ENCODE measurements around the gene MAN1A1.

MAN1A1 gene

DNA sequence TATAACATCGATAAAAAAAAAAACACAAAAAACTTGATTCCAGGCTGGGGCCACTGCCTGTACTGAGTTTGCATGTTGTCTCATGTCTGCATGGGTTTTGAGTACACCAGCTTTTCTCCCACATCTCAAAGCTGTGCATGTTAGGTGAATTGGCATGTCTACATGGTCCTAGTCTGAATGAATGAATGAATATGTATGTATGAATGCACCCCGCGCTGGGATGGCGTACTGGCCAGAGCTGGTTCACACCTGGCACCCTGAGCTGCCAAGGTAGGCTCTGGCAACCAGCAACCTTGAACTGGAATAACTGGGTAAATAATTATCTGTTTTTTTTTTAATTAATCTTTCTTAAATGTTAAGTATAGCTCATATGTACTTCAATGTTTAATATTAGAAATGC is 131.0 kb downstream of the MAN1A1 start:
- Mint-ChIP-seq H3K27ac (no peak overlapping the region), H3K27me3 (ENCODE audit: low read depth, poor library complexity) (no peaks in the 10 kb centered on the region), H3K36me3 (ENCODE audit: low read depth) (peaks cover 4% of the 10 kb centered on the region), H3K4me3 (no peak overlapping the region), H3K9me3 (no peaks in the 10 kb centered on the region), H3K4me1 (no peaks in the 10 kb centered on the region)
- TF ChIP-seq, protein P1, sequence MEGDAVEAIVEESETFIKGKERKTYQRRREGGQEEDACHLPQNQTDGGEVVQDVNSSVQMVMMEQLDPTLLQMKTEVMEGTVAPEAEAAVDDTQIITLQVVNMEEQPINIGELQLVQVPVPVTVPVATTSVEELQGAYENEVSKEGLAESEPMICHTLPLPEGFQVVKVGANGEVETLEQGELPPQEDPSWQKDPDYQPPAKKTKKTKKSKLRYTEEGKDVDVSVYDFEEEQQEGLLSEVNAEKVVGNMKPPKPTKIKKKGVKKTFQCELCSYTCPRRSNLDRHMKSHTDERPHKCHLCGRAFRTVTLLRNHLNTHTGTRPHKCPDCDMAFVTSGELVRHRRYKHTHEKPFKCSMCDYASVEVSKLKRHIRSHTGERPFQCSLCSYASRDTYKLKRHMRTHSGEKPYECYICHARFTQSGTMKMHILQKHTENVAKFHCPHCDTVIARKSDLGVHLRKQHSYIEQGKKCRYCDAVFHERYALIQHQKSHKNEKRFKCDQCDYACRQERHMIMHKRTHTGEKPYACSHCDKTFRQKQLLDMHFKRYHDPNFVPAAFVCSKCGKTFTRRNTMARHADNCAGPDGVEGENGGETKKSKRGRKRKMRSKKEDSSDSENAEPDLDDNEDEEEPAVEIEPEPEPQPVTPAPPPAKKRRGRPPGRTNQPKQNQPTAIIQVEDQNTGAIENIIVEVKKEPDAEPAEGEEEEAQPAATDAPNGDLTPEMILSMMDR (IDR thresholded peaks at IDR 0.05), result no peak
- DNase-seq, result no peak

DNA sequence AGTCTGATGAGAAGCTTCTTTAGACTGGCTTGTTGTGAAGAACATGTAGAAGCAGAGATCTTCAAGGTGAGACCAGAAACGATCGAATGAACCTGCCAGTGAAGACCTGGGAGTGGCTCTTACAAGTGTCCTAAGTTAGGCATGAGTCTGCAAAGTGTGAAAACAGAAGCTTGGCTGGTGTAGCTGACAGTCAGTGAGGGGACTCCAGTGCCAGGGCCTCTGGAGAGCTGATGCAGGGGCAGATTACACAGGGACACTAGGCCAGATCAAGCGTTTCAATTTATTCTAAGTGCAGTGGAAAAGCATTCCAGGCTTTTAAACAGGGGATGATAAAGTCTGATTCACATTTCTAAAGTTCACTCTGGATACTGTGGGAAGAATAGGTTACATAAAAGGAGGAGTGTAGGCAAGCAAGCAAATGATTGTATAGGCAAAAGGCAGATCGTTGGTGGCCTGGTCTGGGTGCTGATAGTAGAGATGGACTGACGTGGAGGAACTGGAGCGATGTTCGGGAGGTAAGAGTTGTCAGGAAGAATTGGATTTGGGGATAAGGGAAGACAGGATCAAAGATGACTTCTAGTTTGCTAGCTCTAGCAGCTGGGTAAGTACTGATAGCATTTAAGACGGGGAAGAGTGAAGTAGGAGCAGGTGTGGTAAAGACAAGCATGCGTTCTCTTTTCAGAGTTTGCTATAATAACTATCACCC is 133.5 kb downstream of the MAN1A1 start:
- no peaks in the 10 kb centered on the region for H3K9me3 Mint-ChIP-seq
- no peak for DNase-seq
- TF ChIP-seq, protein P1 (IDR thresholded peaks at IDR 0.05), result no peak
- no peaks in the 10 kb centered on the region for H3K27me3 Mint-ChIP-seq (ENCODE audit: low read depth, poor library complexity)
- H3K4me1 Mint-ChIP-seq, result no peaks in the 10 kb centered on the region
- H3K4me3 Mint-ChIP-seq, result no peak overlapping the region
- peaks cover 4% of the 10 kb centered on the region for H3K36me3 Mint-ChIP-seq (ENCODE audit: low read depth)
- H3K27ac Mint-ChIP-seq, result no peak overlapping the region

DNA sequence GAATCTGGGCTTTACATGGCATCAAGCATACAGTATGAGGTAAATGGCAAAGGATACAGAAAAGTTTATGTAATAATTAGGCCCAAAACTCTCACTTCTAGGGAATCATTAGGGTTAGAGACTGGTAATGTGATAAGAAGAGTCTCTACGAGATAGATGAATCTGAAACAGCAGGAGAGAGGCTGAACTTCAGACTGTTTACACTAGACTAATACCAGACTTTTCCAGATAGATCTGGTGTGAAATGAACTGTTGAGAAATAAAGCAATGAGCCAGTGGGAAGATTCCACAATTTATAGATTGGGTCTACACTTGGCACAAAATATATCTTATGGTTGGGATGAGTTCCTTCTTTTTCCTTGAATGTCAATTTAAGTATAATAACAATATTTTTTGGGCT is 134.3 kb downstream of the MAN1A1 start:
- TF ChIP-seq, protein P1 (IDR thresholded peaks at IDR 0.05), result no peak
- no peak overlapping the region for H3K27ac Mint-ChIP-seq
- peaks cover 4% of the 10 kb centered on the region for H3K36me3 Mint-ChIP-seq (ENCODE audit: low read depth)
- H3K27me3 Mint-ChIP-seq (ENCODE audit: low read depth, poor library complexity), result no peaks in the 10 kb centered on the region
- no peaks in the 10 kb centered on the region for H3K4me1 Mint-ChIP-seq
- H3K4me3 Mint-ChIP-seq, result no peak overlapping the region
- no peaks in the 10 kb centered on the region for H3K9me3 Mint-ChIP-seq
- DNase-seq, result no peak

DNA sequence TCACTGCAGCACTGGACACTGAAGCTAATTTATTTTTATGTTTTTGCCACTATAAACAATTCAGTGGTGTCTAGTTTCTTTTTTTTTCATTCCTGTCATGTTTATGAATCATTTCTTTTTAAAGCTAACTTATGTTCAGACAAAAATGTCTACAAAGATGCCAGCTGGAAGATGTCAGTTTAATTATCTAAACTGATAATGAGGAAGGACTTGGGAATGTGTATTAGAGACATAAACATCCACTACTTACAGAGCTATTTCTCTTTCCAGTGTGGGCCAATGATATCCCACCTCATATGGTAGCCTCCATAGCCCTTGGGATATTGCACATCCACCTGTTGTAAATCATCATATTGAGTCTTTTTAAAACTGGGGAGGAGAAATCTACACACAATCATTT is 139.0 kb downstream of the MAN1A1 start:
- no peaks in the 10 kb centered on the region for H3K9me3 Mint-ChIP-seq
- no peaks in the 10 kb centered on the region for H3K36me3 Mint-ChIP-seq (ENCODE audit: low read depth)
- peaks cover 6% of the 10 kb centered on the region for H3K4me1 Mint-ChIP-seq
- DNase-seq, result no peak
- no peak overlapping the region for H3K27ac Mint-ChIP-seq
- H3K4me3 Mint-ChIP-seq, result no peak overlapping the region
- TF ChIP-seq, protein P1 (IDR thresholded peaks at IDR 0.05), result no peak
- no peaks in the 10 kb centered on the region for H3K27me3 Mint-ChIP-seq (ENCODE audit: low read depth, poor library complexity)

DNA sequence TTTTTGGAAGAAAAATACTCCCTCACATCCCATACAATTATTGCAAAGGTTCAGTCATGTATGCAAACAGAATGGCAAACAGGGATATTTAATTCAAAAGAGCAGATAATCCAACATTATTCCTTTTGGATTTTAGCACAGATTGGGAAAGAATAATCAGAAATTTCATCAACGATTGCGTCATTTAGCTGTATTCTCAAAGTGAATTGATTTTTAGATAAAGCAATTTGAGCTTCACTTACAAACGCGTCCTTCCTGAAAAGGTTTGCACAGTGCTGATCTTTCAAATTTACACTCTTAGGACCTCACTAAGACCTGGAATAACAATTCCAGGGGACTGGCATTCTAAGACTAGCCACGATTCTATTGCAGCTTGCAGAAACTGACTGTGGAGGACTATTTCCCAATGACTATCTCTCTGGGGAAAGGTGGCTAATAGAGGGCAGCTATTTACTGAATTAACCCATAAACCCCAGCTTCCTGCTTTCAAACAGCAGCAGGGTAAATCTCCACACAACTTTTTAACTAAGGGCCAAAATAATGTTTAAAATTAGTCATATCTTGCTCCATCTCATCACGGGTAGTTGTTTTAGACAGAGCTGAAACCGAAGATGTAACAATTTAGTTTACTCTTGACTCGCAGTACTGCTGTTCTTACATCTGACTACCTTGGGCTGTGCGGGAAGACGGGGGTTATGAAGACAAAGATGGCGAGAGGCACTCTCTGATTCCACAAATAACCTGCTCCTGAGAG is 139.9 kb downstream of the MAN1A1 start:
- peaks cover 6% of the 10 kb centered on the region for H3K4me1 Mint-ChIP-seq
- H3K36me3 Mint-ChIP-seq (ENCODE audit: low read depth), result no peaks in the 10 kb centered on the region
- DNase-seq, result no peak
- H3K27ac Mint-ChIP-seq, result no peak overlapping the region
- TF ChIP-seq, protein P1 (IDR thresholded peaks at IDR 0.05), result no peak
- no peaks in the 10 kb centered on the region for H3K27me3 Mint-ChIP-seq (ENCODE audit: low read depth, poor library complexity)
- no peak overlapping the region for H3K4me3 Mint-ChIP-seq
- no peaks in the 10 kb centered on the region for H3K9me3 Mint-ChIP-seq
